ENCODE results near the gene TRIM71. TPM values are rescaled to one million over a fixed set of nuclear protein-coding genes. Genes with fewer than 3 reads are reported as not detected.

The TRIM71 gene
- total and polyA plus RNA-seq, 2 of the 13 experiments (the other 11 are each of a cell fraction or from before 2014, with no cell fraction given) = 21.7 to 76.9 TPM

GRCh38 chr3:32782407-32782806 lies 35.4 kb upstream of the TRIM71 start (continued):
- TF ChIP-seq NFKBIZ (CRISPR knock-in tag; IDR thresholded peaks at IDR 0.05) = no peak
- no peak for TF ChIP-seq SIX4 (CRISPR knock-in tag; IDR thresholded peaks at IDR 0.05)
- no peak for TF ChIP-seq CBX2 (IDR thresholded peaks at IDR 0.05; ENCODE audit: low read depth, low read length)
- TF ChIP-seq CBX2 (CRISPR knock-in tag; IDR thresholded peaks at IDR 0.05; ENCODE audit: low read depth) = no peak
- TF ChIP-seq, protein P1, sequence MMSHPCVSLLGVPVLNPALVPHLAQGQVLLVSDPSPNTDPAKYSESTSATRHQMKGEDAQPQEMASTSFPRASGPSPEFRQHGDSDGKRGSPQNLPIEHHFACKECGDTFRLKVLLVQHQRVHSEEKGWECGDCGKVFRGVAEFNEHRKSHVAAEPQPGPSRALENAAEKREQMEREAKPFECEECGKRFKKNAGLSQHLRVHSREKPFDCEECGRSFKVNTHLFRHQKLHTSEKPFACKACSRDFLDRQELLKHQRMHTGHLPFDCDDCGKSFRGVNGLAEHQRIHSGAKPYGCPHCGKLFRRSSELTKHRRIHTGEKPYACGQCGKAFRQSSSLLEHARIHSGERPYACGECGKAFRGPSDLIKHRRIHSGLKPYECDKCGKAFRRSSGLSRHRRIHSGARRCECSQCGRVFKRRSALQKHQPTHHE (CRISPR knock-in tag; IDR thresholded peaks at IDR 0.05; ENCODE audit: borderline replicate concordance) = no peak
- no peak for TF ChIP-seq ATF7-NPFF (CRISPR knock-in tag; IDR thresholded peaks at IDR 0.05; ENCODE audit: low read depth)
- TF ChIP-seq ZBTB42 (CRISPR knock-in tag; IDR thresholded peaks at IDR 0.05) = no peak
- TF ChIP-seq RBFOX2 (IDR thresholded peaks at IDR 0.05; ENCODE audit: low read depth, low read length) = no peak
- TF ChIP-seq SNAPC4 (CRISPR knock-in tag; IDR thresholded peaks at IDR 0.05) = no peak

All from HepG2 (cell line).